Right hindlimb (tissue), 1 donor: ENCODE data around the gene RNF214.
A peak's percentile ranks its signal among the peaks of the same experiment; 100 is the strongest.

Experiments
- DNase-seq: peaks from one replicate; pipeline ENCODE4 v3.0.0-alpha.2; 2018

Gene RNF214

GRCh38 chr11:117287668-117288067 is 55.2 kb downstream of the RNF214 start:
- DNase-seq = no peak

DNA sequence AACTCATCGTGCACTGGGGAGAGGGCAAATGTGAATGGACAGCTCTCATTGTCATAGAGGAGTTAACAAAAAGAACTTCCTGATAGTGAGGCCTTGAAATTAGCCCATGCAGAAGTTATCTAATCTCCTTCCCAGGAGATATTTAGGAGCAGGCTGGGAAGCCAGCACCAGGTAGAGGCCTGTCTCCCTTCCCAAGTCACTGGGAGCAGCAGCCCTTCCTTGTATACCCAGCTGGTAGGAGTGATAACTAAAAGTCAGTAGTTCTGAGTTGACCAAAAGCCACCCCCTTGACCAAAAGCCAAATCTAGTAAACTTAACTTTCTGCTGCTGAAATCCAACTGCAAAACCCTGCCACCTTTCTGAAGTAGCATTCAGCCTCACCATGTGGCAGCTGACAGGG is 57.3 kb downstream of the RNF214 start:
- no peak for DNase-seq

DNA sequence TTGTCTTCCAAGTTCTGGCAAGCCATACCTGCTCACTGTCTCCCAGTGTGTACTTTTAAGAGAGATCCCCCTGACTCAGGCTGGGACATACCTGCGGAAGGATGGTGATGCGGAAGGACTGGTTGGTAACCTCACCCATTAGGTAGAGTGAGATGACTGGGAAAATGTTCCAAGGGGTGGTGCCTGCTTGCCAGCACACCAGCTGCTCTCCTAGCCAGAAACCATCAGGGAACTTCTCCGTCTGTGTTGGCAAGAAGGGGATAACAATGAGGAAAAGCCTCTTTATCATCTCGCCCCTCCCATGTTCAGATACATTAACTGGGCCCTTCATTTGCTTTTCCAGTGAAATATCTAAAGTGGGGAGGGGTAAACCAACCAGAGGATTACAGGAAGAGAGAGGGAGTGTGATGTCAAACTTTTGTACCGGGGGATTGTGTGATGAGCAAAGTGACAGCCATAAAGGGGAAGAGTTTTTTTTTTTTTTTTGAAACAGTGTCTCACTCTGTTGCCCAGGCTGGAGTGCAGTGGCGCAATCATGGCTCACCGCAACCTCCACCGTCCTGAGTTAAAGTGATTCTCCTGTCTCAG is 58.4 kb downstream of the RNF214 start, which contains the start of gene BACE1-AS:
Gene BACE1-AS (plus strand): TSS at position 538 of the 588 bp plus-strand sequence.
- DNase-seq = no peak

DNA sequence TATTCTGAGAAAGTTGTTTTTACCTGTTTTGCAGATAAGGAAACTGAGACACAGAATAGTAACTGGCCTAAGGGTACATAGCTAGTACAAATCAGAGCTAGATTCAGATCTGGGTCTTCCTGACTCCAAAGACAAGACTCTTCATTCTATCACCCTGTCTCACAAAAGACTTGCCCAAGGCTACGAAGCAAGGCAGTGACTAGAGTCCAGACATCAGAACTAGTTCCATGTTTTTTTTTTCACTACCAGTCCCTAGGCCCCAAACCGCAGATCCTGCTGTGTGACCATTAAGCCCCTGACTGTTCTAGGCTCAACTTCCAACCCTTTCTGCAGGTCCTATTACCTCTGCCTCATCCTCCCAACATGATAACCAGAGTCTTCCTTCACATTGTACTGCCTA is 60.1 kb downstream of the RNF214 start:
- DNase-seq = no peak

DNA sequence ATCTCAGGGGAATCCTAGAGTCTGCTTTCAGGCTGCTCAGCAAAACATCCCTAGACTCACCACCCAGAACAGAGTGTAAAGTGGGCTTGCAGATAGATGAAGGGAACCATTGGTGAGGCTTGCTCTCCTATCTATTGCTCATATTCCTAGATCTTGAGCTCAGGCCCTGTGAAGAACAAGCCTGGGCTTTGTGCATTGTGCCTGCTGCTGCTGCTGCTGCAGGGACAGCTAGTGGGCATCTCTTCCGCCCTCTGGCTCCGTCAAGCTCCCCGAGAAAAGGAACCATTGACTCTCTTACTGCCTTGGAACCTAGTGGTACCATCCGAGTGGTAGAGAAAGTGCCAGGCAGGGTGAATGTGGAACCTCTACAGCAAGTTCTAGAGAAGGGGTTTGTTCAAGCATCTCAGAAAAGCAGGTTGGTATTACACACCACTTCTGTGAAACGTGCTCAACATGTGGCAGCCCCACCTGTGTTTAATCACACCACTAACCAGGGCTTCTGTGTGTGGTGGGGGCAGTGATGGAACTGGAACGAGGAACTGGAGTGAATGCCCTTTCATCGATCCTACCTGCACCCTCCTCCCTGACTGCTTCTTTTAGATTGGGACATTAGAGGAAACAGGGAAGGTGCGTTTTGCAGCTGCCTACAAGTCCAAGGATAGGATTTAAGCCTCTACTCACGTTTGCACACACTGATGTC is 63.1 kb downstream of the RNF214 start:
- no peak for DNase-seq

GRCh38 chr11:117296881-117297280 is 64.4 kb downstream of the RNF214 start:
- no peak for DNase-seq

DNA sequence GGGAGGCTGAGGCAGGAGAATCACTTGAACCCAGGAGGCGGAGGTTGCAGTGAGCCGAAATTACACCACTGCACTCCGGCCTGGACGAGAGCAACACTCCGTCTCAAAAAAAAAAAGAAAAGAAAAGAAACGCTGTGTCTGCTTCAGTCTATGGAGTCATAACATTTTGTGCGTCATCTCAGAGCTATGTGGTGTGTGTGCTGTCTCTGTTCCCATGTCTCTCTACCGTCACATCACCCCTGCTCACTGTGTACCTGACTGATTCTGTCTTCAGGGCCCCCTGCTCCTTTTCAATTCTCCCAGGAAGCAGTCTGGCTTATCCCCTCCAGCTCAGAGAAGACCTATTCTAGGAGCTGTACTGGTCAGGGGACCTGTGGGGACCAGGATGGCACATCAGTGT is 65.7 kb downstream of the RNF214 start:
- DNase-seq = no peak

DNA sequence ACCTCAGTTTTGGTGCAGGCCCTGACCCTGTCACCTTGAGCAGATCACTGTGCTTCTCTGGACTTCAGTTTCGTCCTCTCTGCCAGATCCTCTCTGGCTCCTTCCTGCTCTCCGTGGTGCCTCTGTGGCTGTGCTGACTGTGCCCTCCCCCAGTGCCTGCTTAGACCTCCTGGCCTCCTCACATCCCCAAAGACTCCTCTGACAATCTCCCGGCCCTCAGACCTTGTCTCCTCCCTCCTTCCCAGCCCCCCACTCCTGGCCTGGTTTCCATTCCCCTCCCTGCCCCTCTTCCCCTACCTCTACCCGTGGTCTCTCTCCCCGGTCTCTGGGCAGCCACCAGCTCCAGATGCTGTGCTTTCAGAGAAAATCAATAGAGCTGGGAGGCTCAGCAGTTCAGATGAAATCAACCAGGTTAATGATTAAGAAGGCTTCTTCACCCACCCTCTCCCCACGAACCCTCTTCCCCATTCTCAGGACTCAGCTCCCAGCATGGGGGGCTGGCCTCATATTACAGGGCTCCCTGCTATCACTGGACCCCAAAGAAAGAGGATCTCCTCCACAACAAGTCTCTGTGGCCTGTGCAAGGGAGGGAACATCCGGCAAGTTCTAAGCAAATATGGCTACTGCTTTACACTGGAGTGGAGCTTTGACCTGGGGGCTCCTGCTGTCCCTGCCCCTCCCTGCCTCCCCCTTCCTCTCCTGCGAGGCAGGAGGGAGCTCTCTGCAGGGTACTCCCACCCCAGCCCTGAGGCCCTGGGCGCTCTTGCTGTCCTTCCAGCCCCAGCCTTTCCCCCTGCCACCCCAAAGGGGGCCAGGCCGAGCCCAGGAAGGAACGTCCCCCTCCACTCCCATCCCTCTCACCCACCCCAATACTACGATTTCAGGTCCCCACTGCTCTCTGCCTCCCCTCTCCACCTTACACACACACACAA is 67.1 kb downstream of the RNF214 start:
- DNase-seq = no peak

DNA sequence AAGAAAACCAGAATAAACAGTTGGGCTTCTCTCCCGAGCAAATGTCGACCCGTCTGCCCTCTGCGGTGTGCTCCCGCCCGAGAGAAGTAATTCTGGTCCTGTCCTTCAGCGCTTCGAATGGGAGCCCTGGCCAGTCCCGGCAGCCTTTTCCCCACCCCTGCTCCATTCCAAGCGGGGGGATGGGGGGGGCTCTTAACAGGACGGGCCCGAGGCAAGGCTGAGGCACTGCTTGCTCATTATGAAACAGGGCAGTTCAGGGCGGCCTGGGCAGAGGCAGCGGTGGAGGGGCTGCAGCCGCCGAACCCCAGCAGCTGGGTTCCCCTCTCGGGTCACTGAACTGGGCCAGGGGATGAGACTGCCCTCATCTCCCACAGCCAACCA is 67.8 kb downstream of the RNF214 start:
- peak; percentile 48 for DNase-seq

GRCh38 chr11:117300773-117301172 is 68.3 kb downstream of the RNF214 start:
- DNase-seq = no peak

- DNase-seq = no peak
Measured at GRCh38 chr11:117302228-117302627, 69.8 kb downstream of the RNF214 start.

- DNase-seq = no peak
Measured at GRCh38 chr11:117303101-117303500, 70.6 kb downstream of the RNF214 start.

DNA sequence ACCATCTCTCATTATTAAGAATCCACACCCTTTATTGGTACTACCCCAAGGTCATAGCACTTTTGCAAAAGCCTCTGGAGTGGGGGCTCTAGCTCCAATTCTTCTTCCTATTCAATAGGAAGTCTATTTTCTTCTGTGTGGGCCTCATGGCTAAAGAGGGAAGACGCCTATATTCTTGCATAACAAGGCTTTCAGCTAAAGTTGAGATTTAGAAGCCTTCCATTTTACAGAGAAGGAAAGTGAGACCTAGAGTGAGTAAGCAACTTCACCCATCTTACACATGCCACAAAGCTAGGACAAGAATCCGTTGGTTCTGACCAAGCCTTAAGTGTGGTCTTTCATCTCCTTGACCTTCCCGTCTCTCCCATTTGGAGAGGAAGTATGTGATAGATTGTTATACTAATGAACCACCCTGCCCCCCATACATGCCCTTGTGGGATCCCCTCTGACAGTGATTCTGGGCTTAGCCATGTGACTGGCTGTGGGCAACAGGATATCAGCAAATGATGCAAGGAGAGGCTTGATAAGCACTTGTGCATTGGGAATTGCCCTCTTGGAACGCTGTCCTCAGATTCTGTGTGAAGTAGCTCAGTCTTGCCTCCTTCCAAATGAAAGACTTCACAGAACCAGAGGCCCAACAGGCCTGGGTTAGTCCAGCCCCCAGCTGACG is 71.3 kb downstream of the RNF214 start:
- no peak for DNase-seq

- no peak for DNase-seq
Measured at GRCh38 chr11:117305145-117305544, 72.7 kb downstream of the RNF214 start.

DNA sequence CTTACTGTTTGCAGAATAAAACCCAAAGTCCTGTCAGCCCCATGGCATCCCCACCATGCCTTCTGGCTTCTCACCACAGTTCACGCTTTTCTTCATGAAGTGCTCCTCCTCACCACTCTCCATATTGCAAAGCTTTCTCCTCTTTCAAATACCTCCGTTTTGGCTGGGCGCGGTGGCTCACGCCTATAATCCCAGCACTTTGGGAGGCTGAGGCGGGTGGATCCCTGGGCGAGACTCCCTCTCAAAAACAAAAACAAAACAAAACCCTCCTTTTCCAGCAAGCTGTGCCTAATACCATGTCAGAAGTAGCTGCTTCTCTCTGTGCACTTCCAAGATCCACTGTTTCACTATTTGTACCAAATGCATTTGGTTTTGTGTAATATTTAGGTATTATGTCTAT is 76.8 kb downstream of the RNF214 start:
- no peak for DNase-seq

DNA sequence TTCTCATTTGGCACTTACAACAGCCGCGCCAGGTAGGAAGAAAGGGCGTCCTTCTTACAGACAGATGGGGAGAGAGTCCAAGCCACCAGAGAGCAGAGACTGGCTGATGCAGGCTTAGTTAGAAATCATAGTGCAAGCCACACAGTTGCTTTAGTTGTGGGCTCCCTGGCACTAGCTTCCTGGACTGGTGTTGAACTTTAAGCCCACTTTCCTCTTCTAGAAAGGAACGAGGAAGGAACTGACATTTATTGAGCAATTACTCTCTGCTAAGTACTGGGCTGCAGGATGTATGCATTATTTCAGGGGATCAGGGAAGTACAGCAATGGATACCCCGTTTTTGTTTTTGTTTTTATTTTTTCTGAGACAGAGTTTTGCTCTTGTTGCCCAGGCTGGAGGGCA is 80.6 kb downstream of the RNF214 start:
- DNase-seq = no peak

DNA sequence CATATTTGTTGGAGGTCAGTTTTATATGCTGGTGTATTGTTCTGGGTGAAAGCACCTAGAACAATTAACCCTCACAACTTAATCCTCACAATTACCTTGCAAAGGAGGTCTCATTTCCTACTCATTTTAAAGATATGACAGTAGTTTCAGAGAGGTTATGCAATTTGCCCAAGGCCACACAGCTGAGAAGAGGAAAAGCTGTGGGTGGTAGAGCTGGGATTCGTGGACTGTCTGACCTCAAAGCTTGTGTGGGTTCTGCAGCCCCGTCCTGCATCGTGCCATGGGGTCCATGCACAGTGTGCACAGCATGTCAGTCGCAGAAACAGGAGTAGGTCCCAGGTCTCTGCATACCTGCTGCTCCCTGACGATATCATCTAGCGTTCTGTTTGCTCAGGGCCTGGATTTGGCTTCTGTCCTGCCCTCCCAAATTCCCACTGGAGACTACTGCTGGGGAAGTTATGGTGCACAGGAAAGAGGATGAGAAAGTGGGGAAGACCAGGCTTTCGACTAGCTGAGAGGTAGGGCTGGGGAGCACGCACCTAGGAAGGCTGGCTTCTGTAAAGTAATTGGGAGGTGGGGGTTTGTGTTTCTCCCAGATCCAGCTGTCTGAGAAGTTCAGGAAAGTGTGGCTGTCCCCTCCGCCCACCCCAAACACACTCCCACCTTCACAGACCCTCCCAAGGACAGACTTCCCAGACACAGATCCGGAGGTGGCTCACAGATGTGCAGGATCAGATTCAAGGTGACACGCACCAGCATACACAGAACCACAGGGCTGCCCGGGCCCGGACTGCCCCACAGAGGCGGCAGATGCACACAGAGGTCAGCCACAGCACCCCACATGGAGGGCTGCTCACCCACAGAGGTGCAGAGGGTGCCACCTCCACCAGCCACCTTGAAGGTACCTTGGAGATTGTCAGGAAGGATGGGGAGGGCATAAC is 81.6 kb downstream of the RNF214 start:
- DNase-seq = no peak

- no peak for DNase-seq
Measured at GRCh38 chr11:117314840-117315239, 82.4 kb downstream of the RNF214 start.

- DNase-seq = no peak
Measured at GRCh38 chr11:117315285-117316196, 83.1 kb downstream of the RNF214 start.

DNA sequence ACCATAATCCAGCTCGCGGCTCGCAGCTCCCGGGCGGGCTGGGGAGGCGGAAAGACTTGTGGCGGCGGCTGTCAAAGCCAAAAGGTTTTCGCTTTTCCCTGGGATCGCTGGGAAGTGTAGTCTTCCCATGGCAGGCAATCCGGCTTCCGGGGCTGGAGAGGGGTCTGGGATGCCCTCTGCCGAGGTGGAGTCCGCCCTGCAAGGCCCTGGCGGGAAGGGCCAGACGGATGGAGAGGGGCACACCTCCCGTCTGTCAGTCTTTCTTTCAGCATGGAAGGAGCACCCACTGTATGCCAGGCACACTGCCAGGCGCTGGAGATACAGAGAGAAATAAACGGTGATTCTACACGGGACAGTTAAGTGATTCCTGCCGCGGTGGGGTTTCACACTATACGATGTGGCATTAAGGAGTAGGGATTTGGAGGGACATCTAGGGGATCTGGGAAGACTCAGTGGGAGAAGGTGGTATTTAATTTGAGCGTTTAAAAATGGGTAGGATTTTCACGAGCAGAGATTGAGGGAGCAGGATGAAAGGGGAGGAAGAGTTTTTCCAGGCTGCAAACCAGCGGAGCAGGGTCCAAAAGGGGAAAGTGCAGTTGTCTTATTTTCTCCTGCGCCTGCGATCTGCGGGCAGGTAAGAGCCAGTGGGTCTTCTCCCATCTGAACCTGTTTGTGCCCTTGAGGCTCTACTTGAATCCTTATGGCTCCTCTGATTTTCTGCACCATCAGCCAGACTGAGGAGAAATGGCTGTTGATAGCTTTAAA is 83.9 kb downstream of the RNF214 start, which contains the start of gene BACE1:
Gene BACE1 (minus strand): TSS at position 60 of the 765 bp plus-strand sequence. CDS start 461 bp downstream, outside the sequence.
- peak; percentile 94 for DNase-seq
